ENCODE data around the gene SLC2A9. TPM values are rescaled to one million over a fixed set of nuclear protein-coding genes. Genes with fewer than 3 reads are reported as not detected.

Gene SLC2A9
- total RNA-seq, 2 donors from 2014 or later, result 9.1 to 17.5 TPM

GRCh38 chr4:9947168-9948062 lies 73.9 kb downstream of the SLC2A9 start:
- Histone ChIP-seq H3K27ac (no peak overlapping the region), H3K4me3 (no peak overlapping the region), H3K4me1 (ENCODE audit: control insufficient read depth in 1 of 2, low read depth in 2 of 2) (no peaks in the 10 kb centered on the region), H3K9me3 (no peaks in the 10 kb centered on the region), H3K36me3 (no peaks in the 10 kb centered on the region), H3K27me3 (replicated peaks; ENCODE audit: insufficient read depth) (no peaks in the 10 kb centered on the region)
- no peak for ATAC-seq (ENCODE audit: insufficient number of reproducible peaks, low FRiP score, low read depth)
- no peak for TF ChIP-seq CTCF (IDR thresholded peaks at IDR 0.05)
- DNase-seq (ENCODE audit: low spot score), result no peak

GRCh38 chr4:9946170-9946569 lies 75.1 kb downstream of the SLC2A9 start:
- no peak for DNase-seq (ENCODE audit: low spot score)
- Histone ChIP-seq H3K4me1 (ENCODE audit: control insufficient read depth in 1 of 2, low read depth in 2 of 2) (no peaks in the 10 kb centered on the region), H3K4me3 (no peak overlapping the region), H3K36me3 (no peaks in the 10 kb centered on the region), H3K27me3 (replicated peaks; ENCODE audit: insufficient read depth) (no peaks in the 10 kb centered on the region), H3K9me3 (no peaks in the 10 kb centered on the region), H3K27ac (no peak overlapping the region)
- TF ChIP-seq CTCF (IDR thresholded peaks at IDR 0.05), result no peak
- no peak for ATAC-seq (ENCODE audit: insufficient number of reproducible peaks, low FRiP score, low read depth)

- H3K9me3 ChIP-seq, result no peaks in the 10 kb centered on the region
- no peaks in the 10 kb centered on the region for H3K36me3 ChIP-seq
- no peaks in the 10 kb centered on the region for H3K4me1 ChIP-seq (ENCODE audit: control insufficient read depth in 1 of 2, low read depth in 2 of 2)
- no peaks in the 10 kb centered on the region for H3K27me3 ChIP-seq (replicated peaks; ENCODE audit: insufficient read depth)
- DNase-seq (ENCODE audit: low spot score), result no peak
- H3K4me3 ChIP-seq, result no peak overlapping the region
- H3K27ac ChIP-seq, result no peak overlapping the region
- TF ChIP-seq CTCF (IDR thresholded peaks at IDR 0.05), result no peak
- no peak for ATAC-seq (ENCODE audit: insufficient number of reproducible peaks, low FRiP score, low read depth)
Observed at GRCh38 chr4:9944431-9945425, 76.6 kb downstream of the SLC2A9 start.

GRCh38 chr4:9943761-9944160 lies 77.5 kb downstream of the SLC2A9 start:
- no peak overlapping the region for H3K27ac ChIP-seq
- no peak for DNase-seq (ENCODE audit: low spot score)
- H3K4me3 ChIP-seq, result no peak overlapping the region
- no peak for ATAC-seq (ENCODE audit: insufficient number of reproducible peaks, low FRiP score, low read depth)
- no peaks in the 10 kb centered on the region for H3K4me1 ChIP-seq (ENCODE audit: control insufficient read depth in 1 of 2, low read depth in 2 of 2)
- H3K36me3 ChIP-seq, result no peaks in the 10 kb centered on the region
- no peaks in the 10 kb centered on the region for H3K9me3 ChIP-seq
- TF ChIP-seq CTCF (IDR thresholded peaks at IDR 0.05), result no peak
- H3K27me3 ChIP-seq (replicated peaks; ENCODE audit: insufficient read depth), result no peaks in the 10 kb centered on the region

Data from thoracic aorta (tissue), 2 donors.